Measurements from ENCODE around the gene NUCKS1. TPM values are rescaled to one million over a fixed set of nuclear protein-coding genes. Genes with fewer than 3 reads are reported as not detected.

NUCKS1 gene
- total and polyA plus RNA-seq, 2 of the 13 experiments (the other 11 are each of a cell fraction or from before 2014, with no cell fraction given), result 35.5 to 117 TPM

- TF ChIP-seq, protein P1, sequence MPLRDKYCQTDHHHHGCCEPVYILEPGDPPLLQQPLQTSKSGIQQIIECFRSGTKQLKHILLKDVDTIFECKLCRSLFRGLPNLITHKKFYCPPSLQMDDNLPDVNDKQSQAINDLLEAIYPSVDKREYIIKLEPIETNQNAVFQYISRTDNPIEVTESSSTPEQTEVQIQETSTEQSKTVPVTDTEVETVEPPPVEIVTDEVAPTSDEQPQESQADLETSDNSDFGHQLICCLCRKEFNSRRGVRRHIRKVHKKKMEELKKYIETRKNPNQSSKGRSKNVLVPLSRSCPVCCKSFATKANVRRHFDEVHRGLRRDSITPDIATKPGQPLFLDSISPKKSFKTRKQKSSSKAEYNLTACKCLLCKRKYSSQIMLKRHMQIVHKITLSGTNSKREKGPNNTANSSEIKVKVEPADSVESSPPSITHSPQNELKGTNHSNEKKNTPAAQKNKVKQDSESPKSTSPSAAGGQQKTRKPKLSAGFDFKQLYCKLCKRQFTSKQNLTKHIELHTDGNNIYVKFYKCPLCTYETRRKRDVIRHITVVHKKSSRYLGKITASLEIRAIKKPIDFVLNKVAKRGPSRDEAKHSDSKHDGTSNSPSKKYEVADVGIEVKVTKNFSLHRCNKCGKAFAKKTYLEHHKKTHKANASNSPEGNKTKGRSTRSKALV (CRISPR knock-in tag; IDR thresholded peaks at IDR 0.05), result no peak
- TF ChIP-seq, protein P2, sequence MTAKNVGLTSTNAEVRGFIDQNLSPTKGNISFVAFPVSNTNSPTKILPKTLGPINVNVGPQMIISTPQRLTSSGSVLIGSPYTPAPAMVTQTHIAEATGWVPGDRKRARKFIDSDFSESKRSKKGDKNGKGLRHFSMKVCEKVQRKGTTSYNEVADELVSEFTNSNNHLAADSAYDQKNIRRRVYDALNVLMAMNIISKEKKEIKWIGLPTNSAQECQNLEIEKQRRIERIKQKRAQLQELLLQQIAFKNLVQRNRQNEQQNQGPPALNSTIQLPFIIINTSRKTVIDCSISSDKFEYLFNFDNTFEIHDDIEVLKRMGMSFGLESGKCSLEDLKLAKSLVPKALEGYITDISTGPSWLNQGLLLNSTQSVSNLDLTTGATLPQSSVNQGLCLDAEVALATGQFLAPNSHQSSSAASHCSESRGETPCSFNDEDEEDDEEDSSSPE (CRISPR knock-in tag; IDR thresholded peaks at IDR 0.05), result peak; percentile 47; the same call in 1 of the 2 replicates
- no peak for TF ChIP-seq TP53 (CRISPR knock-in tag; conservative IDR thresholded peaks at IDR 0.05)
- peak; percentile 80 for TF ChIP-seq MYPOP (CRISPR knock-in tag; IDR thresholded peaks at IDR 0.05)
- TF ChIP-seq ZFY (CRISPR knock-in tag; IDR thresholded peaks at IDR 0.05), result peak; percentile 13
- TF ChIP-seq MIXL1 (CRISPR knock-in tag; IDR thresholded peaks at IDR 0.05), result no peak
- TF ChIP-seq ZFP36 (IDR thresholded peaks at IDR 0.05; ENCODE audit: borderline replicate concordance, low read depth, low read length, partially characterized antibody), result no peak
- no peak for TF ChIP-seq ZBTB21 (CRISPR knock-in tag; IDR thresholded peaks at IDR 0.05)
- peak; percentile 17 for TF ChIP-seq SALL1 (CRISPR knock-in tag; IDR thresholded peaks at IDR 0.05)
- peak; percentile 54; the same call in 1 of the 2 replicates for TF ChIP-seq ZBTB2 (CRISPR knock-in tag; IDR thresholded peaks at IDR 0.05; ENCODE audit: low read depth)
- TF ChIP-seq, protein P3, sequence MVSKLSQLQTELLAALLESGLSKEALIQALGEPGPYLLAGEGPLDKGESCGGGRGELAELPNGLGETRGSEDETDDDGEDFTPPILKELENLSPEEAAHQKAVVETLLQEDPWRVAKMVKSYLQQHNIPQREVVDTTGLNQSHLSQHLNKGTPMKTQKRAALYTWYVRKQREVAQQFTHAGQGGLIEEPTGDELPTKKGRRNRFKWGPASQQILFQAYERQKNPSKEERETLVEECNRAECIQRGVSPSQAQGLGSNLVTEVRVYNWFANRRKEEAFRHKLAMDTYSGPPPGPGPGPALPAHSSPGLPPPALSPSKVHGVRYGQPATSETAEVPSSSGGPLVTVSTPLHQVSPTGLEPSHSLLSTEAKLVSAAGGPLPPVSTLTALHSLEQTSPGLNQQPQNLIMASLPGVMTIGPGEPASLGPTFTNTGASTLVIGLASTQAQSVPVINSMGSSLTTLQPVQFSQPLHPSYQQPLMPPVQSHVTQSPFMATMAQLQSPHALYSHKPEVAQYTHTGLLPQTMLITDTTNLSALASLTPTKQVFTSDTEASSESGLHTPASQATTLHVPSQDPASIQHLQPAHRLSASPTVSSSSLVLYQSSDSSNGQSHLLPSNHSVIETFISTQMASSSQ (IDR thresholded peaks at IDR 0.05; ENCODE audit: low read depth), result no peak
- TF ChIP-seq, protein P3 (CRISPR knock-in tag; IDR thresholded peaks at IDR 0.05; ENCODE audit: borderline replicate concordance), result no peak
- TF ChIP-seq ZNF362 (CRISPR knock-in tag; IDR thresholded peaks at IDR 0.05; ENCODE audit: borderline replicate concordance), result no peak
- TF ChIP-seq ATF7 (IDR thresholded peaks at IDR 0.05), result no peak
- TF ChIP-seq ATF7 (CRISPR knock-in tag; IDR thresholded peaks at IDR 0.05), result no peak
- no peak for TF ChIP-seq ZBTB8A (CRISPR knock-in tag; IDR thresholded peaks at IDR 0.05; ENCODE audit: borderline replicate concordance, low read depth)
- TF ChIP-seq ZNF564 (CRISPR knock-in tag; IDR thresholded peaks at IDR 0.05), result no peak
Measured at GRCh38 chr1:205680073-205680851, 69.7 kb downstream of the NUCKS1 start, which contains the start of gene SLC45A3 (continued).

Data from HepG2 (cell line).